Thoracic aorta (tissue), 2 donors: ENCODE data around the gene RTN4IP1. TPM values are rescaled to one million over a fixed set of nuclear protein-coding genes. Genes with fewer than 3 reads are reported as not detected.

ENCODE experiments used
- ATAC-seq: fragments of 150-250 bp; one replicate; pipeline ENCODE4 v1.8.0; 2017; ENCODE audit warnings: low read depth; ENCODE audit not compliant: insufficient number of reproducible peaks, low FRiP score
- DNase-seq: peaks from one replicate; pipeline ENCODE4 v3.0.0-alpha.2; 2020; ENCODE audit warnings: low spot score
- H3K27ac ChIP-seq, 2 donors: fragments of 200-600 bp; sonication (generic); 1 replicate in 1 of 2; 2 replicates in 1 of 2; pipeline ENCODE4 v1.5.1; 2016; ENCODE audit warnings: mild to moderate bottlenecking in 2 of 2, moderate library complexity in 2 of 2
- H3K27me3 ChIP-seq: fragments of 200-600 bp; sonication (generic); replicated peaks from 2 replicates; pipeline ENCODE4 v1.6.0; 2016; ENCODE audit warnings: mild to moderate bottlenecking; ENCODE audit not compliant: insufficient read depth
- H3K36me3 ChIP-seq: fragments of 200-600 bp; sonication (generic); one replicate; pipeline ENCODE4 v1.5.1; 2016
- H3K4me1 ChIP-seq, 2 donors: fragments of 200-600 bp; sonication (generic); 1 replicate in 1 of 2; 2 replicates in 1 of 2; pipeline versions ENCODE4 v1.5.1 to v1.6.0; 2016; ENCODE audit warnings: low read depth in 2 of 2, mild to moderate bottlenecking in 1 of 2; ENCODE audit not compliant: control insufficient read depth in 1 of 2
- H3K4me3 ChIP-seq: fragments of 200-600 bp; sonication (generic); 2 replicates; pipeline ENCODE4 v1.5.1; 2016; ENCODE audit warnings: mild to moderate bottlenecking
- H3K9me3 ChIP-seq: fragments of 200-600 bp; sonication (generic); 2 replicates; pipeline ENCODE4 v1.5.1; 2016
- total RNA-seq, 2 donors: library from RNA; depleted of rRNA; stranded (reverse); fragments of >200 nt; gene quantifications; one replicate each; pipeline versions ENCODE4 v1.1.0 to v1.2.3, GENCODE V29; 2016
- TF ChIP-seq, protein P1 (sequence below): fragments of 200-600 bp; sonication (generic); IDR thresholded peaks from one replicate; pipeline ENCODE4 v1.5.1; 2019; ENCODE audit warnings: antibody characterized with exemption

The RTN4IP1 gene, protein sequence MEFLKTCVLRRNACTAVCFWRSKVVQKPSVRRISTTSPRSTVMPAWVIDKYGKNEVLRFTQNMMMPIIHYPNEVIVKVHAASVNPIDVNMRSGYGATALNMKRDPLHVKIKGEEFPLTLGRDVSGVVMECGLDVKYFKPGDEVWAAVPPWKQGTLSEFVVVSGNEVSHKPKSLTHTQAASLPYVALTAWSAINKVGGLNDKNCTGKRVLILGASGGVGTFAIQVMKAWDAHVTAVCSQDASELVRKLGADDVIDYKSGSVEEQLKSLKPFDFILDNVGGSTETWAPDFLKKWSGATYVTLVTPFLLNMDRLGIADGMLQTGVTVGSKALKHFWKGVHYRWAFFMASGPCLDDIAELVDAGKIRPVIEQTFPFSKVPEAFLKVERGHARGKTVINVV
- total RNA-seq, result 10 to 100 TPM in 1 of 2 donors, 1 to 10 TPM in 1; 1.3 to 10.7 TPM

DNA sequence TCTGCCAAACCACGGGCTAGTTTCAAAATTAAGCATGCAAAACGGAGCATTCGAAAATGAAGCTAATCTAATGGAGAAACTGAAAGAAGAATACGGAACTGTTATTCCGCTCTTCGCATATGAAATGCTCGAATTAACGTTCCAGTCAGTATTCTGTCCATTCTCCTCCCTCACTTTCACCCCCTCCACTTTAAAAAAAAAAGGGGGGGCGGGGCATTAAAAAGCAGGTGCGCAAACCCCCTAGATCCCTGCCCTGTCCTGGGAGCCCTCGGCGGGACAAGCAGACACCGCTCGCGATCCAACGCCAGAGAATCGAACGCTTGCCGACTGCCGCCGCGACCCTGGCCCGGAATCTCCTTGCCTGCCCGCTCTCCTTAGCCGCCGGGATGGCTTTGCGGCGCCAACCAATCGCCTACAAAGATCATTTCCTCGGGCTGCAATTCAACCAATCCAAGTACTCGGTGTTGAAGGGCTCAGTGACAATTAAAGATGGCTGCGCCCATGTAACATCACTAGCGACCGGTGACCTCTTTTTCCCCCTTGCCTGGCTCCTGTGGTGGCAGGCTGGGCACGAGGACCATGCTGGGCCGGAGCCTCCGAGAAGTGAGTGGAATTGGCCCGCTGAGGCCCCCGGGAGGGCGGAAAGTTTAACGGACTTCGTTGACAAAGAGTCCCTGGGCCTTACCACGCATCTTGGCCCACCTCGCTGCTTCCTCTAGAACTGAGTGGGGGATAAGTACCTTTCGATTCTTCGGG, at the start of gene RTN4IP1, which contains the start of gene QRSL1:
Gene RTN4IP1 (minus strand): TSS at position 396 of the 756 bp plus-strand sequence. CDS start 477 bp downstream, outside the sequence.
Gene QRSL1 (plus strand): TSS at position 476 of the 756 bp plus-strand sequence. CDS start 104 bp downstream, at position 580.
- Histone ChIP-seq H3K27me3 (no peaks in the 10 kb centered on the region), H3K36me3 (no peaks in the 10 kb centered on the region), H3K9me3 (no peaks in the 10 kb centered on the region), H3K4me1 (peaks cover 0 to 16% of the 10 kb centered on the region in 2 donors), H3K27ac (peak within 1 kb of the TSS; percentile 59 to 74), H3K4me3 (peak within 1 kb of the TSS; percentile 99)
- DNase-seq, result peak; percentile 52
- ATAC-seq, result peak; percentile 98
- TF ChIP-seq, protein P1, sequence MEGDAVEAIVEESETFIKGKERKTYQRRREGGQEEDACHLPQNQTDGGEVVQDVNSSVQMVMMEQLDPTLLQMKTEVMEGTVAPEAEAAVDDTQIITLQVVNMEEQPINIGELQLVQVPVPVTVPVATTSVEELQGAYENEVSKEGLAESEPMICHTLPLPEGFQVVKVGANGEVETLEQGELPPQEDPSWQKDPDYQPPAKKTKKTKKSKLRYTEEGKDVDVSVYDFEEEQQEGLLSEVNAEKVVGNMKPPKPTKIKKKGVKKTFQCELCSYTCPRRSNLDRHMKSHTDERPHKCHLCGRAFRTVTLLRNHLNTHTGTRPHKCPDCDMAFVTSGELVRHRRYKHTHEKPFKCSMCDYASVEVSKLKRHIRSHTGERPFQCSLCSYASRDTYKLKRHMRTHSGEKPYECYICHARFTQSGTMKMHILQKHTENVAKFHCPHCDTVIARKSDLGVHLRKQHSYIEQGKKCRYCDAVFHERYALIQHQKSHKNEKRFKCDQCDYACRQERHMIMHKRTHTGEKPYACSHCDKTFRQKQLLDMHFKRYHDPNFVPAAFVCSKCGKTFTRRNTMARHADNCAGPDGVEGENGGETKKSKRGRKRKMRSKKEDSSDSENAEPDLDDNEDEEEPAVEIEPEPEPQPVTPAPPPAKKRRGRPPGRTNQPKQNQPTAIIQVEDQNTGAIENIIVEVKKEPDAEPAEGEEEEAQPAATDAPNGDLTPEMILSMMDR, result no peak

DNA sequence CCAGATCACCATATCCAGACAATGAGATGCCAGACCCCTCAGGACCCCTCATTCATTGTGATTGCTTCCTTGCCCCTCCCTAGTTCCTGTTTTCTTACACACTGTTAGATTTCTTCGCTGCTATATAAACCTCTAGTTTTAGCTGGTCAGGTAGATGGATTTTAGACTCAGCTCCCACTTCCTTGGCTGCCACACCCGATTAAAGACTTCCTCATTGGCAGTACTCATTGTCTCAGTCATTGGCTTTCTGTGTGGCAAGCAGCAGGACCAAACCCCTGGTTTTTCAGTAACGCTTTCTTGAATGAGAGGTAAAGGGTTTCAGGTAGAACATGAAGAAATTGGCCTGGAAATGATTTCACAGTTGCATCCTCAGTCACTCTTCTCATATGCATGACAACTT, 48.0 kb upstream of the RTN4IP1 start:
- H3K4me3 ChIP-seq, result no peak overlapping the region
- no peak for ATAC-seq
- TF ChIP-seq, protein P1, result no peak

DNA sequence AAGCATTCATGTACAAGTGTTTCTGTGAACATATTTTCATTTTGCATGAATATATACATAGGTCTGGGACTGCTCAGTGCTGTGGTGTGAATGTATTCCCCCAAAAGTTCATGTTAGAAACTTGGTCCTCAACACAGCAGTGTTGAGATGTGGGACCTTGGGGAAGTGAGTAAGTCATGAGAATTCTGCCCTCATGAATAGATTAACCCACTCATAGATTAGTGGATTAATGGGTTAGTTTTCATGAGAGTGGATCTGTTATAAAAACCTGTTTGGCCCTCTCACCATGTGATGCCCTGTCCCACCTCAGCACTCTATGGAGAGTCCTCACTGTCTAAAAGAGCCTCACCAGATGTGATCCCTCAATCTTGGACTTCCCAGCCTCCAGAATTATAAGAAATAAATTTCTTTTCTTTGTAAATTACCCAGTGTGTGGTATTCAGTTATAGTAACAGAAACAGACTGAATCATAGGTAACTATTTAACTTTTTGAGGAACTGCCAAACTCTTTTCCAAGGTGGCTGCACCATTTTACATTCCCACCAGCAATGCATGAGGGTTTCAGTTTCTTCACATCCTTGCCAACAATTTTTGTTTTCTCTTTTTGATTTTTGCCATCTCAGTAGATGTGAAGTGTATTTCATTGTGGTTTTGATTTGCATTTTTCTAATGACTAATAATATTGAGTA, 45.4 kb upstream of the RTN4IP1 start:
- H3K4me3 ChIP-seq, result no peak overlapping the region
- ATAC-seq, result no peak
- TF ChIP-seq, protein P1, result no peak

More for the DNA sequence above, 48.0 kb upstream of the RTN4IP1 start:
- no peaks in the 10 kb centered on the region for H3K36me3 ChIP-seq
- H3K27me3 ChIP-seq, result no peaks in the 10 kb centered on the region
- DNase-seq, result no peak
- no peaks in the 10 kb centered on the region for H3K4me1 ChIP-seq
- no peaks in the 10 kb centered on the region for H3K9me3 ChIP-seq
- no peak overlapping the region for H3K27ac ChIP-seq

DNA sequence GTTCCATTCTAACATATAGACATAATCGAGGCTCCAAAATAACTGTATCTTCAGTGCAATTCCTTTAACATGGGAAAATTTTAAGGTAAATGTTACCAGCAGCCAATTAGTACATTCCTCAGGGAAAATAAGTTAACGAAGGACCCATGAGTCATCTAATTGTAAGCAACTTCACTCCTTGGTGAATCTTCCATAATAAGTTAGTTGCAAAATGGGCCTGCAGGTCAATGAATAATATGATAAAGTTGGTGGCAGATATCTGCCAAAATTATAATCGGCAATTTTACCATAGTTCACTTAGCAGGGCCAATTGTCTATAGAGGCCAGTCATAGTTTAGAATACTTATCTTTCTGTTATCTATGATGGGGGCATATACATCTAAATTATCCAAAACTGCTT, 42.4 kb upstream of the RTN4IP1 start:
- no peak for ATAC-seq
- H3K27ac ChIP-seq, result no peak overlapping the region
- H3K27me3 ChIP-seq, result no peaks in the 10 kb centered on the region
- H3K4me3 ChIP-seq, result no peak overlapping the region
- TF ChIP-seq, protein P1, result no peak
- no peak for DNase-seq
- H3K36me3 ChIP-seq, result no peaks in the 10 kb centered on the region
- H3K4me1 ChIP-seq, result no peaks in the 10 kb centered on the region
- H3K9me3 ChIP-seq, result no peaks in the 10 kb centered on the region

More for the DNA sequence above, 45.4 kb upstream of the RTN4IP1 start:
- no peaks in the 10 kb centered on the region for H3K36me3 ChIP-seq
- no peaks in the 10 kb centered on the region for H3K4me1 ChIP-seq
- DNase-seq, result no peak
- H3K27ac ChIP-seq, result no peak overlapping the region
- no peaks in the 10 kb centered on the region for H3K9me3 ChIP-seq
- no peaks in the 10 kb centered on the region for H3K27me3 ChIP-seq
